SK-N-SH (cell line): ENCODE data around the gene KCND3. TPM values are rescaled to one million over a fixed set of nuclear protein-coding genes. Genes with fewer than 3 reads are reported as not detected.

Experiments
- CTCF ChIA-PET: fragments of 300-600, 350-600 bp; formaldehyde crosslinking; extraction: SDS; loops from one replicate; lab custom pipeline; 2021; lab: Yijun Ruan, JAX
- POLR2A ChIA-PET: fragments of 350-600 bp; sonication (Branson Sonifier 250); formaldehyde crosslinking; extraction: SDS; loops from one replicate; lab custom pipeline; 2020; ENCODE audit warnings: antibody characterized with exemption, inconsistent platforms; lab: Yijun Ruan, JAX
- DNase-seq: peaks from one replicate; pipeline ENCODE4 v3.0.0; 2012
- H2AFZ ChIP-seq: fragments of 200-600 bp; sonication (generic); 2 replicates; pipeline ENCODE4 v1.8.1; 2016; ENCODE audit warnings: antibody characterized with exemption, mild to moderate bottlenecking, low read depth
- H3F3A ChIP-seq: fragments of 200-600 bp; sonication (generic); replicated peaks from 2 replicates; pipeline ENCODE3; 2016; ENCODE audit warnings: antibody characterized with exemption, mild to moderate bottlenecking; ENCODE audit not compliant: insufficient read depth
- H3K27ac ChIP-seq, 2 experiments: fragments of 200-500 bp in 1 of 2; fragments of 200-600 bp in 1 of 2; sonication (Bioruptor generic) in 1 of 2; sonication (generic), shearing (Covaris generic) in 1 of 2; 2 replicates each; pipeline versions ENCODE4 v1.5.1 to v1.6.1; 2014 to 2016; ENCODE audit warnings: low read depth in 2 of 2, inconsistent platforms in 1 of 2, low read length in 1 of 2, mild to moderate bottlenecking in 1 of 2, mixed read lengths in 1 of 2
- H3K27me3 ChIP-seq: fragments of 200-600 bp; sonication (generic), shearing (Covaris generic); 2 replicates; pipeline ENCODE4 v1.6.1; 2016; ENCODE audit warnings: mixed run types; ENCODE audit not compliant: insufficient read depth
- H3K36me3 ChIP-seq, 2 experiments: fragments of 200-500 bp in 1 of 2; fragments of 200-600 bp in 1 of 2; sonication (Bioruptor generic) in 1 of 2; sonication (generic) in 1 of 2; replicated peaks in 1 of 2; 2 replicates each; pipeline versions ENCODE3 to v1.5.1; 2014 to 2016; ENCODE audit warnings: low read length in 1 of 2, mild to moderate bottlenecking in 1 of 2; ENCODE audit not compliant: insufficient read depth in 2 of 2, control insufficient read depth in 1 of 2
- H3K4me1 ChIP-seq, 2 experiments: fragments of 200-500 bp in 1 of 2; fragments of 200-600 bp in 1 of 2; sonication (Bioruptor generic) in 1 of 2; sonication (generic), shearing (Covaris generic) in 1 of 2; 2 replicates each; pipeline versions ENCODE4 v1.5.1 to v1.6.1; 2014 to 2016; ENCODE audit warnings: low read depth in 1 of 2, low read length in 1 of 2, mixed run types in 1 of 2; ENCODE audit not compliant: insufficient read depth in 2 of 2, control insufficient read depth in 1 of 2
- H3K4me2 ChIP-seq: fragments of 200-600 bp; sonication (generic), shearing (Covaris generic); 2 replicates; pipeline ENCODE4 v1.6.1; 2017; ENCODE audit warnings: mixed run types
- H3K4me3 ChIP-seq, 2 experiments: fragments of 200-500 bp in 1 of 2; fragments of 200-600 bp in 1 of 2; sonication (Bioruptor generic) in 1 of 2; sonication (generic), shearing (Covaris generic) in 1 of 2; 2 replicates each; pipeline versions ENCODE4 v1.5.1 to v1.8.1; 2014 to 2016; ENCODE audit warnings: low read depth in 2 of 2, inconsistent platforms in 1 of 2, low read length in 1 of 2, mild to moderate bottlenecking in 1 of 2, mixed read lengths in 1 of 2, moderate library complexity in 1 of 2
- H3K79me2 ChIP-seq: fragments of 200-600 bp; sonication (generic); 2 replicates; pipeline ENCODE4 v1.8.1; 2017; ENCODE audit warnings: mild to moderate bottlenecking; ENCODE audit not compliant: insufficient read depth
- H3K9ac ChIP-seq: fragments of 200-600 bp; sonication (generic); 2 replicates; pipeline ENCODE4 v1.6.1; 2017; ENCODE audit warnings: mixed run types
- H3K9me2 ChIP-seq: fragments of 200-600 bp; sonication (generic); 2 replicates; pipeline ENCODE4 v1.6.1; 2017; ENCODE audit warnings: mixed run types
- H3K9me3 ChIP-seq: fragments of 200-600 bp; sonication (generic); 2 replicates; pipeline ENCODE4 v1.6.1; 2017; ENCODE audit warnings: mixed run types, mild to moderate bottlenecking, moderate library complexity
- H4K20me1 ChIP-seq: fragments of 200-600 bp; sonication (generic); 2 replicates; pipeline ENCODE4 v1.6.1; 2017; ENCODE audit warnings: mild to moderate bottlenecking, mixed run types; ENCODE audit not compliant: insufficient read depth
- CTCF ChIP-seq: fragments of 200-600 bp; sonication (generic); IDR thresholded peaks from 2 replicates; pipeline ENCODE4 v1.6.1; 2017; ENCODE audit warnings: antibody characterized with exemption, mild to moderate bottlenecking, moderate library complexity
- FOSL2 ChIP-seq: IDR thresholded peaks from 2 replicates; pipeline ENCODE4 v1.4.0; 2012; ENCODE audit warnings: low read depth, mild to moderate bottlenecking, moderate library complexity, borderline replicate concordance
- FOXM1 ChIP-seq: IDR thresholded peaks from 2 replicates; pipeline ENCODE4 v1.4.0; 2012; ENCODE audit warnings: low read depth, mild to moderate bottlenecking
- GABPA ChIP-seq: IDR thresholded peaks from 2 replicates; pipeline ENCODE4 v1.4.0; 2012; ENCODE audit warnings: low read depth, mild to moderate bottlenecking
- JUND ChIP-seq: IDR thresholded peaks from 2 replicates; pipeline ENCODE4 v1.4.0; 2012
- MXI1 ChIP-seq: IDR thresholded peaks from 2 replicates; pipeline ENCODE4 v1.6.1; 2012; ENCODE audit warnings: mild to moderate bottlenecking, low read depth, low read length, improper control_type of control experiment
- NRF1 ChIP-seq: IDR thresholded peaks from 2 replicates; pipeline ENCODE4 v1.6.1; 2012; ENCODE audit warnings: low read depth, mild to moderate bottlenecking, low read length
- RAD21 ChIP-seq: IDR thresholded peaks from 2 replicates; pipeline ENCODE4 v1.6.1; 2012; ENCODE audit warnings: mild to moderate bottlenecking, low read length
- RCOR1 ChIP-seq: fragments of 150-350 bp; IDR thresholded peaks from 2 replicates; pipeline ENCODE4 v1.6.1; 2017; ENCODE audit warnings: antibody characterized with exemption, low read length
- SMC3 ChIP-seq: IDR thresholded peaks from 2 replicates; pipeline ENCODE4 v1.6.1; 2012; ENCODE audit warnings: low read depth, low read length, improper control_type of control experiment
- TAF1 ChIP-seq: IDR thresholded peaks from 2 replicates; pipeline ENCODE4 v1.6.1; 2012; ENCODE audit warnings: low read depth, mild to moderate bottlenecking, low read length, moderate library complexity, borderline replicate concordance
- TCF12 ChIP-seq: IDR thresholded peaks from 2 replicates; pipeline ENCODE4 v1.4.0; 2012
- ZBTB33 ChIP-seq: IDR thresholded peaks from 2 replicates; pipeline ENCODE4 v1.4.0; 2012; ENCODE audit warnings: low read depth, borderline replicate concordance
- WGBS: methylation state at CpG from one replicate; pipeline ENCODE4 v1.1.6; 2017; ENCODE audit warnings: low lambda C conversion rate; 5-methylcytosine and 5-hydroxymethylcytosine counted together
- polyA plus RNA-seq, 3 experiments: library from polyadenylated mRNA; depleted of rRNA; stranded (reverse); fragments of >200 nt; gene quantifications; 2 replicates each; pipeline ENCODE4 v1.2.3, GENCODE V29; 2012

The KCND3 gene
- polyA plus RNA-seq, 1 of the 3 experiments (the other 2 are of a cell fraction), result not detected

GRCh38 chr1:111761717-111762116, 227.8 kb downstream of the KCND3 start:
- Histone ChIP-seq H2AFZ (no peak overlapping the region), H4K20me1 (no peaks in the 10 kb centered on the region), H3K4me2 (peak overlapping the region; percentile 43; the same call in 1 of the 2 replicates), H3K4me1 (peaks cover 5 to 19% of the 10 kb centered on the region in 2 experiments; a peak in 3 of 4 replicates), H3K9ac (peak overlapping the region; percentile 20; the same call in 1 of the 2 replicates), H3K27ac (peak overlapping the region in 1 of 2 experiments; percentile 41; a peak in 1 of 4 replicates), H3K9me3 (no peaks in the 10 kb centered on the region), H3K36me3 (peaks cover 63 to 72% of the 10 kb centered on the region in 2 experiments), H3K9me2 (no peaks in the 10 kb centered on the region), H3K79me2 (peaks cover 45% of the 10 kb centered on the region), H3K4me3 (no peak overlapping the region), H3K27me3 (no peaks in the 10 kb centered on the region), H3F3A (peaks cover 11% of the 10 kb centered on the region)
- TF ChIP-seq TCF12 (no peak), MXI1 (no peak), CTCF (no peak), RAD21 (no peak), TAF1 (no peak), FOSL2 (no peak), JUND (no peak), GABPA (no peak), NRF1 (no peak), ZBTB33 (no peak), FOXM1 (no peak), SMC3 (no peak)
- WGBS, result 91% methylated on average over 2 of the region's 2 CpGs
- ChIA-PET CTCF (interaction anchor here (0.8 to 3.3 kb wide), 2 partner anchors 46 to 84 kb away, joined by 3 to 15 read pairs; no protein-coding TSS in a partner anchor), POLR2A (no interaction called here)
- no peak for DNase-seq

- H3K27ac ChIP-seq, result no peak overlapping the region
- H4K20me1 ChIP-seq, result no peaks in the 10 kb centered on the region
- peaks cover 49% of the 10 kb centered on the region for H3K79me2 ChIP-seq
- POLR2A ChIA-PET, result interaction anchor here (0.5 kb wide), 1 partner anchor 11 kb away, joined by 3 read pairs; no protein-coding TSS in a partner anchor
- DNase-seq, result peak; percentile 22
- peaks cover 9 to 23% of the 10 kb centered on the region in 2 experiments for H3K4me1 ChIP-seq
- H3K9me2 ChIP-seq, result no peaks in the 10 kb centered on the region
- peaks cover 32 to 43% of the 10 kb centered on the region in 2 experiments for H3K36me3 ChIP-seq
- CTCF ChIA-PET, result interaction anchor here (5.2 kb wide), 1 partner anchor 9 kb away, joined by 48 read pairs; no protein-coding TSS in a partner anchor
- no peaks in the 10 kb centered on the region for H3K27me3 ChIP-seq
- H3K9ac ChIP-seq, result no peak overlapping the region
- TF ChIP-seq JUND, result no peak
- TF ChIP-seq RCOR1, result no peak
- no peak for TF ChIP-seq GABPA
- peak; percentile 8; the same call in 1 of the 2 replicates for TF ChIP-seq RAD21
- TF ChIP-seq CTCF, result peak; percentile 30
- H3K9me3 ChIP-seq, result no peaks in the 10 kb centered on the region
- no peak overlapping the region for H3K4me3 ChIP-seq
- H2AFZ ChIP-seq, result no peak overlapping the region
- no peak overlapping the region for H3K4me2 ChIP-seq
- WGBS, result 95% methylated on average over 2 of the region's 2 CpGs
- peaks cover 20% of the 10 kb centered on the region for H3F3A ChIP-seq
Observed at GRCh38 chr1:111758373-111758772, 231.1 kb downstream of the KCND3 start.
